LNCAP (cell line): ENCODE measurements around the gene SERINC5.

Experiments
- TF ChIP-seq, protein P1 (sequence below): fragments of 450-650 bp; IDR thresholded peaks from 2 replicates; pipeline ENCODE4 v1.5.1; 2017; ENCODE audit warnings: mild to moderate bottlenecking

Gene SERINC5

DNA sequence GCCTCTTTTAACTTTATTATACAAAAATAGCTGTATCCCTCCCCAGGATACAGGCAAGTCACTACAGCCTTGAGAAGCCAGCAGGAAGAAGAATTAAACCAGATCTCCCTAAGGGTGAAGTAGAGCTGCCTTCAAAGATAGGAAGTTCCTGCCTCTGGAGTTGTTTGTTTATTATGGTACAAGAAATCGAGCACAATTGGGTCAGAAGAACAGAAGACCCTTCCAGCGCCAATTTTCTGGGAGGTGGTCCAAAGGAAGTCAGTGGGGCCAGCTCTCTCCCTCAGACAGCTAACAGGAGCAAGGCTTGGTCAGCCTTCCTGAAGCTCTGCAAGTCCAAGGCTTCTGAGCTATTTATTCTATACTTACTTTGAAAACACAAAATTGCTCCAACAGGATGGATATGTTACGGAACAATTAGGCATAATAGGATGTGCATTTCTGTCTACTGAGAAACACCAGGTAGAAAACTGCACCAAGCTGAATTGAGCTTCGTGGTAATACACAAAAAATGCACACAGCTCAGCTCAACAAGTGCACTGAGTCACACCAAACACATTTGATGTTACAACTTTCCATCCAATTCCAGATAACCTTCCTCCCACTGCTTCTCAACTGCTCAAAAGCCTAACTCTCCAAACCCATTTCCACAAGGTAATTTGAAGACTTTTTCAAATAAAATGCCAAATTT lies 16.0 kb downstream of the SERINC5 start:
- TF ChIP-seq, protein P1, sequence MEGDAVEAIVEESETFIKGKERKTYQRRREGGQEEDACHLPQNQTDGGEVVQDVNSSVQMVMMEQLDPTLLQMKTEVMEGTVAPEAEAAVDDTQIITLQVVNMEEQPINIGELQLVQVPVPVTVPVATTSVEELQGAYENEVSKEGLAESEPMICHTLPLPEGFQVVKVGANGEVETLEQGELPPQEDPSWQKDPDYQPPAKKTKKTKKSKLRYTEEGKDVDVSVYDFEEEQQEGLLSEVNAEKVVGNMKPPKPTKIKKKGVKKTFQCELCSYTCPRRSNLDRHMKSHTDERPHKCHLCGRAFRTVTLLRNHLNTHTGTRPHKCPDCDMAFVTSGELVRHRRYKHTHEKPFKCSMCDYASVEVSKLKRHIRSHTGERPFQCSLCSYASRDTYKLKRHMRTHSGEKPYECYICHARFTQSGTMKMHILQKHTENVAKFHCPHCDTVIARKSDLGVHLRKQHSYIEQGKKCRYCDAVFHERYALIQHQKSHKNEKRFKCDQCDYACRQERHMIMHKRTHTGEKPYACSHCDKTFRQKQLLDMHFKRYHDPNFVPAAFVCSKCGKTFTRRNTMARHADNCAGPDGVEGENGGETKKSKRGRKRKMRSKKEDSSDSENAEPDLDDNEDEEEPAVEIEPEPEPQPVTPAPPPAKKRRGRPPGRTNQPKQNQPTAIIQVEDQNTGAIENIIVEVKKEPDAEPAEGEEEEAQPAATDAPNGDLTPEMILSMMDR, result no peak

DNA sequence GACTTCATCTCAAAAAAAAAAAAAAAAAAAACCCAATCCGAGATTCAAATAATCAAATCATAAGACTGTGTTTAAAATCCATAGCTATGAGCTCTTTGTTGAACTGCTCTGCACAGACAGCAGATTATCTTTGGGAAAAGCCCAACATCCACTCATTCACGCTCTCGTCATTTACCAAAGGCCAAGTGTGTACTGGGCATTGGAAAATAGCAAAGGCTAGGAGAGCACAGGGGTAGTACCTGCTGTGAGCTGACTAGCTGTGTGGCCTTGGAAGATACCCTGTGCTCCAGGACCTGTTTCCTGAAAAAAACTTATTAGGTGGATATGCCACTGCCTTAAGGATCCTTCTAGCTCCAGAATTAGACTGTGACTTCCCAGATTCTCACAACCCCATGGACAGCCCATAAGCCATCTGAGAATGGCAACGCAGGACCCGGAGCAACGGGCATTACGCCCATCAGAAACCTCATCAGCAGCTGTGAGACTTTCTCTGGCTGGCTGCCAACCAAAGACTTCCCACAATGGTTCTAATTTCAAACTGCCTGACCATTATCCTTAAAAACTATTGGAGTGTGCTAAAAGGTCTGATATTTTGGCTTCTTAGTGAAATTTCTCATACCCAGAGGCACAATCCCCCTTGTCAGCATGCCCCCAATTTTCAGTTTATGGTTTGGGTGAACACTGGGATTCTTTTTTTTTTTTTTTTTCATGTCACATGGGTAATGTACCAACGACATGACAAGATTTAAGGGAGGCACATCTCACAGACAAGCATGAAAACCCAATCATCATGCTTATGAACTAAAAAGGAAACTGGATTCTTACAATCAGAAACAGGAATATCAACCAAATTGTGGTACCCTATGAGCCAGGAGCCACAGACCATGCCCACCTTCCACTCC lies 16.8 kb downstream of the SERINC5 start:
- TF ChIP-seq, protein P1, result no peak

DNA sequence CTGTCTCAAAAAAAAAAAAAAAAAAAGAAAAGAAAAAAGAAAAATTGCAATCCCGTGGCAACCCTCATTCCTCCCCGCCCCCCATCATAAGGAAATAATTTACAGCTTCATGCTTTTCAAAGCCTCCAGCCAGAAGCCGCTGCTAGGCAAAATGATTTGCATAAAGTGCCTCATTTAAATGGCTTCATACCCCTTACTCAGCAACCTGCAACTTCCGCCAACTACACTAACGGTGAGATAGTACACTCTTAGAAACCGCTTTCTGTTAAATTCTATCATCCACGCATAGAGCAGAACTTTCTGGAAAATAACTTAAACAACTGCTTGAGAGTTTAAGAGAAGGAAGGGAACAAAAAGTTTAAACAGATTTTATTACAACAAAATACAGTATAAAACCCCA lies 17.8 kb downstream of the SERINC5 start:
- TF ChIP-seq, protein P1, result no peak

DNA sequence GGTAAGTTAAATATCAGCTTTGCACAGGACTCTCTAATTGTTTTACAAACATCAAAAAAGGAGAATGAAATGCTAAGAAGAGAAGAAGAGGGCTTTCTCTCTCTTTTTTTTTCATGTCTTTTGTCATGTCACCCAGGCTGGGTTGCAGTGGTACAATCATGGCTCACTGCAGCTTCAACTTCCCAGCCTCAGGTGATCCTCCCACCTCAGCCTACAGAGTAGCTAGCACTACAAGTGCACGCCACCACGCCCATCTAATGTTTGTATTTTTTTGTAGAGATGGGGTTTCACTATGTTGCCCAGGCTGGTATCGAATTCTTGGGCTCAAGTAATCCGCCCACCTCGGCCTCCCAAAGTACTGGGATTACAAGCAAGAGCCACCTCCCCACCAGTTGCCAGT lies 18.6 kb downstream of the SERINC5 start:
- TF ChIP-seq, protein P1, result no peak

DNA sequence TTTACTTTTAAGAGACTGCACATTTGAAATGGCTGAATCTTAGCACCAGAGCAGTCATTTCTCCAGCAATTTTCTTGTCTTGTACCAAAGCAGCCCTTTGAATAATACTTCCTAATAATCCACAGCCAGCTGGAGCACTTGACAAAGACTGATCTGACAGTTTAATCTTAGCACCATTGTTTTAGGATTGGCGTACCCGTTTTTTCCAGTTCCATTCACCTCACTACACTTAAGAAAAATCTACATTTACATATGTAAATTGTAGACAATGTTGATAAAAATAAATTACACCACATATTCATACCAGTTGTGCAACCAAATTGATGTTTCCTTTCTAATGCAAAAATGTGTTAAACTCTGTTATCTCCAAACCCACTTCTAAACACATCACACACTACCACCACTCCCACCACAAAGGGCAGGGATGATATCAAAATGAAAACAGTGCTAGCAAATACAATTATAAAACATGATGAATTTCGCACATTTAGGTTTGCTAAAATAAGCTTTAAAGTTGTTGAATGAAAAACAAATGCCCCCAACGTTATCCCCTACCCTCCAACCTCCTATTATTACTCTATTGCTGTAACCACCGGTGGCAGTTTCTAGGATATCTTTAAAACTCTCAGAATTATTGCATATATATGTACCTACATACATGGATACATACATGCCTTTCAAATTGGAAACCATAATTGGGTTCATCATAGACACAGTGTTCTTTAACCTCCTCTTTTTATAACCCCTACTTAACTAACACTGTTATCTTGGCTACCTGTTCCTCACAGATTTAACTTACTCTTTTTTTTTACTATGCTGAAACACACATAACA lies 21.5 kb downstream of the SERINC5 start:
- TF ChIP-seq, protein P1, result no peak

DNA sequence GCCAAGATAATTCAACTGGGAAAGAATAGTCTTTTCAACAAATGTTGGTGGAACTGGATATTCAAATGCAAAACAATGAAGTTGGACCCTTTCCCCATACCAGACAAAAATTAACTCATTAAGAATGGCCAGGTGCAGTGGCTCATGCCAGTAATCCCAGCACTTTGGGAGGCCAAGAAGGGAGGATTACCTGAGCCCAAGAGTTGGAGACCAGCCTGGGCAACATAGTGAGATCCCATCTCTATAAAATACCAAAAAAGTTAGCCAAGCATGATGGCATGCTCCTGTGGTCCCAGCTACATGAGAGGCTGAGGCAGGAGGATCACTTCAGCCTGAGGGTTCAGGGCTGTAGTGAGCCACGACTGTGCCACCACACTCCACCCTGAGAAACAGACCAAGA lies 24.2 kb downstream of the SERINC5 start:
- TF ChIP-seq, protein P1, result no peak

DNA sequence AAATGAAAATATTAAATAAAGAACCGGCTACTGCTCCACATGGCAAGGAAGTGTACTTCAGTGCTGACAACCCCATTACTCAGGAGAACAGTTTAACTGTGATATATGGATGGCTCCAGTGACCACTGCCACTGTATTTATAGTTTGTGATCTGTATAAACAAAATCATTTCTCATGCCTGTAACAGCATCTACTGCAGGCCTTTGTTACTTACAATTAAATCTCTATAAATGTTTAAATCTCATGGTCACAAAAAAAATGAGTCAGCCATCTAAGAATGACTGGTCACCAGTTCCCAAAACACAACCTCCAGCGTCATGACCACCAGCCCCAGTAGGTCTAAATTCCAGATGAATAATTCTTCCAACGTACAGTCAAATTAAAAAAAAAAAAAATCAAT lies 24.6 kb downstream of the SERINC5 start:
- TF ChIP-seq, protein P1, result no peak
